HG02588 (cell line): ENCODE results near the gene TRPV2.

Experiments used
- ATAC-seq: cut with Tn5 transposase; IDR thresholded peaks from one replicate; pipeline ENCODE4 v1.9.1; 2021; ENCODE audit warnings: mild to moderate bottlenecking, moderate library complexity; ENCODE audit not compliant: unreplicated experiment

TRPV2 gene

DNA sequence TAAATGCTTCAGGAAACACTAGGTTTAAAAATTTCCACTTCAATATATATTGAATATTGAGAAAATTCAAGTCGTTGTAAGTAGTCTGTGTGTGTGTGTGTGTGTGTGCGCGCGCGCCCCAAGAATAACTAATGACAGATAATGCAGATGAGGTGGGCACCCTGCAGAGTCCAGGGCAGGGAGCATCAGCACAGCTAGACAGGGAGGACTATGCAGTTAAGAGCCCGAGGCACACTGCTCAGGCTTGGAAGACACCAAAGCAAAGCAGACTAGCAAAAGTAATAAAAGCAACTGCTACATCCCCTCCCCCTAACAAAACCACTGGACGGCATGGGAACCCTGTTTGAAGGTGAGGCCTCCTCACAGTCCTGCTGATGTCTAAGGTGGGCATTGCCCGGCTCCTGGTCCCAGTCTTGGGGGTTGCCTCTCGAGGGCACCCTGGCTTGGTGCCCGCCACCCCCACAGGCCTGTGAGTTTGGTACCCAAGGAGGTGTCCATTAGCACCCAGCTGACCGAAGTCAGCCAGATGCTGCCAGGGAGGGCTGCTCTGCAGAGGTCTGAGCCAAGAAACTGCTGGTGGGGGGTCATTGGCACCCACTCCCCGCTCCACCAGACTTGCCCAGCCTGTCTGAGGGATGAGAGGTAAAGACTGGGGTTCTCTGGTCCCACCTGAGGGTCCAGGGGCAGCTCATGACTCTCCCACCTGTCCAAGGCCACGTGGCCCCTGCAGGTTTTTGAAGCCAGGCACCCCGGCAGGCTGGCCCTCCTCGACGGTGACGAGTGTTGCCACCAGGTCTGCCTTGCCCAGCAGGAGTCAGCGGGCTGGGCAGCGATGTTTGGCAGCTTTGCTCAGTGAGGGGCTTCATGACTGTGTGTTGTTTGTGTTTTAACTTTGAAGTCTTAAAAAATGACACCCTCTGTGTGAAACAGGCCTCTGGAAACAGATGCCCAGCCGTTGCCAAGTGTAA is 58.0 kb downstream of the TRPV2 start:
- ATAC-seq = no peak

DNA sequence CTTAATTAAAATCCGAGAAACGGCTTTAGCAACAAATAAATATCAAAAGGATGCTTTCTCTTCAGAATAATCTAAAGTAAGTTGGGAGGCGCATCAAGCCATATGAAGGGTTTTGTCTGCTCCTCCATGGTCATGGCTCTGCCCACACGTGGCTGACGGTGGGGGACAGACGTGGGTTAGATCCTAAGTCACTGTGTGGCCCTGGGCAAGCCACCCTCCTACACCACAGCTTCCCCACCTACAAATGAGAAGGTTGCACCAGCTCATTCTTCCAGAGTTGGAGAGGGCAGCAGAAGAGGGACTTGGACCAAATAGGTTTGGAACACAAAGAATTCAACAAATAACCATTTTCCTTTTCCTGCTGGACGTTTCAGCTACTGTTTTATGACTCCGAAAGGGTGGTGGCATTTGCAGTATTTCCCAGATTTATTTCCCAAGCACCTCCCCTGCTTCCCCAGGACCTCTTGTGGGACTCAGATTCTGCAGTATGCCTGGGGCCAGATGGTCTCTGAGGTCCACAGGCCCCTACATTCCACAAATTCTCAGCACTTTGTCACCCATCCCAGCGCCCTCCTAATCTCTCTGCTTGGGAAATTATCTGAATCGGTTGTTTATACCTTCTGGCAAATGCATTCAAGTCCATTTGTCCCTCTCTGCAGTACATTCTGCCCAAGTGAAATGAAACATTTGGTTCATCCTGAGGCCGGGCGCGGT is 58.8 kb downstream of the TRPV2 start:
- no peak for ATAC-seq

DNA sequence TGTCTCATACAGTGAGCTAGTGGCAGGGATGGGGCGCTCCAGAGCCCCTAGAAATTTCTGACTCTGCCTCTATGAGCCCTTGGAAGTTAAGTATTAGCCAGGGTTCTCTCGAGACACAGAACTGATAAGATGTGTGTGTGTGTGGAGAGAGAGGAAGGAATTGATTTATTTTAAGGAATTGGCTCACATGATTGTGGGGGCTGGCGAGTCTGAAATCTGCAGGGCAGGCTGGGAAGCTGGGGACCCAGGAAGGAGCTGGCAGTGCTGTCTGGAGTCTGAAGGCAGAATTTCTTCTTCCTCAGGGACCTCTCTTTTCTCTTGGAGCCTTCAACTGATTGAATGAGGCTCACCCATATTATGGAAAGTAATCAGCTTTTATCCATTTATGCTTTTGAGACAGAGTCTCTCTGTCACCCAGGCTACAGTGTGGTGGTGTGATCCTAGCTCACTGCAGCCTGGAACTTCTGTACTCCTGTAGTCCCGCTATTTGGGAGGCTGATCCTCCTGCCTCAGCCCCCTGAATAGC is 59.9 kb downstream of the TRPV2 start:
- ATAC-seq = no peak

DNA sequence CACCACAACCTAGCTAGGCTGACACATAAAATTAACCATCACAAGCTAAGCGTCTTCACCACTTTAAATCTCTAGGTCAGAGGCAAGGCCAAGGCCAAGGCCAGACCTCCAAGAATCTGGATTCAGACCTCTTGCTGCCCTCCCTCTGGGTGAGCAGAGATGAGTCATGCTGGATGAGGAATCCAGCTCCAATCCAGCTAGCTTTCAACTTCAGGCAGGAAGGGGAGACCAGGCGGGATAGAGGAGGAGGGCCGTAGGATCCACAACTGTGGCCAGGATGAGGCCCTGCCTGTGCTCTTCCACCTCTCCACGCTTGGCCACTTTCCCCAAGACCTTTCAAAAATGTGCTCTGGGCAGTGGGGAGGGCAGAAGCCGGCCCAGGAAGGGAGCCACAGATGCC is 61.9 kb downstream of the TRPV2 start:
- ATAC-seq = no peak

DNA sequence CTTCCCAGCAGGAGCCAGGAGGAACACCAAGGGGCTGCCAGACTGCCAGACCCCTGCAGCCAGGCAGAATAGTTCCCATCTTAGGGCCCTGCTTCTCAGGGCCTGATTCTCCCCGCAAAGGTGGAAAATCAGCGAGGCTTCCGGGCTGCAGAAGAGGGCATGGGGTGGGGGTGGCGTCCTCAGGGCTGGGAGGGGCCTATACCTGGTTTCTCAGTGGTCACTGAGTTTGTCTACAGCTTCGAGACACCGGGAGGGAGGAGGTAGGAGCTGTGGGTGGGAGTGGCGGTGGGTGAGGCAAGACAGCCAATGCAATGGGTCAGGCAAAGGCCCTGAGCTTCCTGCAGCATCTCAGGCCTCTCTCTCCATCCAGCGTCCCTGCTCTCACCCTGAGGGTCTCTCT is 62.3 kb downstream of the TRPV2 start:
- ATAC-seq = no peak

DNA sequence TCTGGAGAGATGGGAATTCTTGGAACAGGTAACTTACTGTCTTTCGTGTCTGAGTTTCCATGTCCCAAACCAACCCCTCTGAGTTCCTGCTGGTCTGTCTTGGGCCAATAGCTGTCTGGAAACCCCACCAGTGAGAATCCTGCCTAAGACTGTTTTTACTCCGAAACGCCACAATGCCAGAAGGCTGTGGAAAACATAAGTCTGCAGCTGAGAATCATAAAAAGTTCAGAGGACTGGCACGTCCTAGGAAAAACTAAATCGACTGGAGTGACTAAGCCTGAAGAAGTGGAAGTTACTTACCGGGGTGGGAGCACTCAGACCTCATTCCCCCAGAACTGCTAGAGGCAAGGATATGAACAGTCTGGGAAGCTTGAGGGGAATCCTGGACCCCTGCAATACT is 63.3 kb downstream of the TRPV2 start:
- no peak for ATAC-seq

DNA sequence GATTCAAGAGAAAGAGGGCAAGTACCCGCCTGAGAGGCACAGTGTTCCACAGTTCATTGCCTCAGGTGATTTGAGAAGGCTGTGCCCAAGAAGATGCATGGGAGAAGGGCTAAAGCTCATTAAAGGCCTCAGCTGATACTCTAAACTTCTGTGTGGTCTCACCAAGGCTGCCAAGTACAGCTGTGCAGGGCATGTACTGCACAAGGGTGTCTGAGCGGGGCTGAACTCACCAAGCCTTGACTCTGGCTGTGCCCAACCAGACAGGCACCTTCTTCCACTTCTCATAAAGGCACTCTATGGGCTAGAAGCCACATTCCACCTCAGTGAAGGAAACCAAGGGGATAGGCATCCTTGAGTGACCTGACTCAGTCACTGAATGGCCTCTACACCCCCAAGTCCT is 63.9 kb downstream of the TRPV2 start:
- no peak for ATAC-seq

DNA sequence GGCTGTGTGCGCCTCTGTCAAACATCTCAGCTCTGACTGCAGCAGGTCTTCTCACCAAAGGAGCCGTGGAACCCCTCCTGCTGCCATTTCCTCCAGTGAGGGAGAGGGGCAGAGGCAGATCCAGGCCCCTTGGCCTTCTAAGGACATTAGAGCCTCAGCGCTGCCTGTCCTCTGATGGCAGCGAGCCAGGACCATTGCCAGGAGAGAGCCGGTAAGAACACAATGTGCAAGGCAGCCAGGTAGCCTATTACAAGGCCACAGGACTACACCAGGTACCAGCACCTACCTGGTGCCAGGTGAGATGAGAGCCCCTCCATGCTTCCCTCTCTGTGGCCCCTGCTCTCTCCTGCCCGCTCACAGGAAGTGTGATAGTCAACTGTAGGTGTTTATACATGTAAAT is 65.6 kb downstream of the TRPV2 start:
- no peak for ATAC-seq

DNA sequence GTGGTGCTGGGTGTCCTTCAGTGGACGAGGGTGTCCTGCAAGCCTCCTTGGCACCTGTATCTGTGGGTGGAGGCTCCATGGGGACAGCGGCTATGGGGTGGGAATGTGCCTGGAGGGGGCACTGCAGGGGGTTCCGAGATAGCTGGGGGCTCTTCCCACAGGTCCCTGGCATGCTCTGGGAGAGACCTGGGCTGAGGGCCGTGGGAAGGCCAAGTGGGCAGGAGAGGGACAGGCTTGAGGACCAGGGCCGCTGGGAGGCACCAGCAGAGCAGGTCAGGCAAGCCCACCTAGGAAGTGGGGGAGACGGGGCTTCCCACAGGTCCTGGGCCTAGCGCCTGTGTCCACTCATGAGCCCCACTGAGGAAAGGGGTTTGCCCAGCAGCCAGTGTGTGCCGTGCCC is 66.9 kb downstream of the TRPV2 start:
- ATAC-seq = no peak

DNA sequence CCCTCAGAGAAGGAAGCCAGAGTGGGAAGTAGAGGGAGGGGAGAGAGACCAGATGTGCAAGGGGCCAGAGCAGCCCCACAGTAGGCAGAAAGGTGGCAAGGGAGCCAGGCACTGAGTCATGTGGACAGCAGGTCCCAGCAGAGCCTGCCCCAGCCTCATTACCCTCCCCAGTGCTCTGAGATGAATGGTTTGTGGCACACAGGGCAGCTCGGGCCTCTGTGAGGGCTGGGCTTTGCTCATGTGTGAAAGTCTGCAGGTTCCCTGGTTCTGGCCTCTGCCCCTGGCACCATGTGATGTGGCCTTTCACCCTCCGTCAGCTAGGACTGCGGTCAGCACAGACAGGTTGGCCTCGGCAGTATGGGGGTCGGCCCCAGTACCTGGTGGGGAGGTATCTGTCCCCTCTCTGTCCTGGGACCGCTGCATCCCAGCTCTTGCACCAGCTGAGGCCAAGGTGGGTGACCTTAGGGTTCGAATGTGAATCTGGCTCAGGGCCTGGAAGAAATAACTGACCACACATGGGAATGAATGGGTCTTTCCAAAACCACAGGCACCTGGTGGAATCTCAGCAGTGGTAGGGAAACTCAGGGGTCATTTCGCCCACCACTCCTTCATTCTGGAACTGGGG is 67.8 kb downstream of the TRPV2 start:
- no peak for ATAC-seq

DNA sequence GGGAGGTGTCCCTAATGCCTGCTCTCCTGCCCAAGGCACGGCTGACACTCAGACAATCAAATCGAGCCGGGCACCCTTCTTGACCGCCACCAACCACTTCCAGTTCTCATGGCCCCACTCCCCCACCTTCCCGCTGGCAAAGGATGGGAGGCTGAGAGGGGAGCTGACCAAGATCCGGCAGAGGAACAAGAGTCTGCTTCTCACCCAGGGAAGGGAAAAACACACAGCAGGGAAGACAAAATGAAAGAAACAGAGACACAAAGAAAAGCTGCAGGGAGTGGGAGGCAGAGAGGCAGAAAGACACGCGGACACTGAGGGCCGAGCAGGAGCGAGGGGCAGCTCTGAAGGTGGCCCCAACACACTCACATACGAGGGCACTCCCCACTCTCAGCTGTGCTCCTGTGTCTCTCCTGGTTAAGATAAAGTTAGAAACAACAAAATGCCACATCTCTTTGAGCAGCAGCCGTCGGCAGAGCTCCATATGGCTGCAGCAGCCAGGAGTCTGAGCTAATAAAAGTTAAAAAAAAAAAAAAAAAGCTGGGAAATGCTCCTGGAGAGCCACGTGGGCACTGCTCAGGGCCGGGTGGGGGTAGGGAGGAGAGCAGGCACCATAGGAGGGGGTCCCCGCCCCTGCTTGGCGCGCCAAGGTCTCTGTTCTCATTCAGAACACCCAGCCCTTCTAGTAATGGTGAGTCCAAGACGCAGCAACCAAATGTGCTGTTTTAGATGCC is 69.2 kb downstream of the TRPV2 start:
- no peak for ATAC-seq
